HepG2 (cell line): ENCODE measurements around the gene IGF2. TPM values are rescaled to one million over a fixed set of nuclear protein-coding genes. Genes with fewer than 3 reads are reported as not detected.
A peak's percentile ranks its signal among the peaks of the same experiment; 100 is the strongest.

Experiments
- JUNB ChIP-seq: sonication (generic); formaldehyde crosslinking; IDR thresholded peaks from 2 replicates; pipeline ENCODE4 v1.8.0; 2022; ENCODE audit warnings: missing genetic modification reagents, mild to moderate bottlenecking, borderline replicate concordance
- KLF12 ChIP-seq: sonication (generic); formaldehyde crosslinking; IDR thresholded peaks from 2 replicates; pipeline ENCODE4 v1.4.0; 2020; ENCODE audit warnings: missing genetic modification reagents, borderline replicate concordance
- RELA ChIP-seq: sonication (generic); formaldehyde crosslinking; IDR thresholded peaks from 2 replicates; pipeline ENCODE4 v1.4.0; 2020; ENCODE audit warnings: missing genetic modification reagents
- RFX3 ChIP-seq: IDR thresholded peaks from 2 replicates; pipeline ENCODE4 v1.6.1; 2016; ENCODE audit warnings: missing biosample characterization, missing genetic modification reagents
- SP5 ChIP-seq: IDR thresholded peaks from 2 replicates; pipeline ENCODE4 v1.6.1; 2016; ENCODE audit warnings: low read depth, borderline replicate concordance
- ZBTB20 ChIP-seq: sonication (generic); formaldehyde crosslinking; IDR thresholded peaks from 2 replicates; pipeline ENCODE4 v1.8.1; 2023; ENCODE audit warnings: missing genetic modification reagents, low read depth, mild to moderate bottlenecking, borderline replicate concordance
- ZBTB21 ChIP-seq: sonication (generic); formaldehyde crosslinking; IDR thresholded peaks from 2 replicates; pipeline ENCODE4 v1.4.0; 2020; ENCODE audit warnings: missing genetic modification reagents
- ZFP1 ChIP-seq: IDR thresholded peaks from 2 replicates; pipeline ENCODE4 v1.6.1; 2016
- ZNF10 ChIP-seq: sonication (generic); formaldehyde crosslinking; IDR thresholded peaks from 2 replicates; pipeline ENCODE4 v1.4.0; 2020; ENCODE audit warnings: mild to moderate bottlenecking, low read depth, missing genetic modification reagents, borderline replicate concordance
- ZNF484 ChIP-seq: sonication (generic); formaldehyde crosslinking; IDR thresholded peaks from 2 replicates; pipeline ENCODE4 v1.5.1; 2020; ENCODE audit warnings: mild to moderate bottlenecking, low read depth, missing genetic modification reagents, borderline replicate concordance
- polyA plus RNA-seq, 8 experiments: library from polyadenylated mRNA; depleted of rRNA in 3 of 8; stranded (reverse) in 7 of 8; unstranded in 1 of 8; fragments of >200 nt; fragmentation: Illumina TruSeq in 4 of 8; extraction: Trizol in 4 of 8; gene quantifications; 2 replicates each; pipeline versions ENCODE4 v1.2.1 to v1.2.3, GENCODE V29; 2011 to 2016; ENCODE audit warnings: low read depth in 4 of 8, missing spikeins in 1 of 8, mixed read lengths in 1 of 8; ENCODE audit not compliant: insufficient read depth in 1 of 8
- total RNA-seq, 5 experiments: library from RNA; depleted of rRNA; stranded (reverse); fragments of >200 nt; fragmentation: Illumina TruSeq; extraction: Trizol; gene quantifications; 2 replicates each; pipeline ENCODE4 v1.2.3, GENCODE V29; 2016; ENCODE audit warnings: low read depth in 1 of 5
- TF ChIP-seq, protein P1 (sequence below), 2 experiments: sonication (generic) in 1 of 2; formaldehyde crosslinking in 1 of 2; IDR thresholded peaks; 2 replicates each; pipeline versions ENCODE4 v1.5.1 to v1.6.1; 2011 to 2020; ENCODE audit warnings: borderline replicate concordance in 1 of 2, low read depth in 1 of 2, low read length in 1 of 2, mild to moderate bottlenecking in 1 of 2, missing genetic modification reagents in 1 of 2, moderate library complexity in 1 of 2

IGF2 gene
- total and polyA plus RNA-seq, 2 of the 13 experiments (the other 11 are each of a cell fraction or from before 2014, with no cell fraction given), result 79.1 to 254 TPM

DNA sequence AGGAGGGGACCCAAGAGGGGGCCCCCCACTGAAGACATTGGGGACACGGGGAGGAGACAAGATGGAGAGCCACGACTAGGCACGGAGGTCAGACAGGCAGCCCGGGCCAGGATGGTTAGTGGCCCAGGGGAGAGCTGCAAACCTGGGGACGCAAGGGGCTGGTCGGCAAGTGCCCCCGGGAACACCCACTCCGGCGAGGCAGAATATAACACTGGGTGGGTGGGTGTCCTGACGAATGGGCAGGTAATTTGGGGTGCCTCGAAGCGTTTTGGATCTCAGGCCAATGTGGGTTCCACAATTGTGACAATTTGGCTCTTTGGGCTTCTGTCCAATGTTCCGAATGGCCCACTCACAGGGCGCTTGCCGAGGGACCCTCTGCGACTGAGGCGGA, 9.9 kb downstream of the IGF2 start (continued):
- TF ChIP-seq JUNB (CRISPR knock-in tag) (peak; percentile 6; the same call in 1 of the 2 replicates), RFX3 (CRISPR knock-in tag) (no peak), ZNF10 (no peak), KLF12 (CRISPR knock-in tag) (peak; percentile 38; the same call in 1 of the 2 replicates), ZFP1 (0 out of 2 replicates have a peak, but pooled peaks have one; percentile 2), SP5 (CRISPR knock-in tag) (no peak), ZNF484 (no peak), ZBTB20 (CRISPR knock-in tag) (0 out of 2 replicates have a peak, but pooled peaks have one; percentile 44), ZBTB21 (CRISPR knock-in tag) (no peak), RELA (CRISPR knock-in tag) (0 out of 2 replicates have a peak, but pooled peaks have one; percentile 7)
- TF ChIP-seq, protein P1, sequence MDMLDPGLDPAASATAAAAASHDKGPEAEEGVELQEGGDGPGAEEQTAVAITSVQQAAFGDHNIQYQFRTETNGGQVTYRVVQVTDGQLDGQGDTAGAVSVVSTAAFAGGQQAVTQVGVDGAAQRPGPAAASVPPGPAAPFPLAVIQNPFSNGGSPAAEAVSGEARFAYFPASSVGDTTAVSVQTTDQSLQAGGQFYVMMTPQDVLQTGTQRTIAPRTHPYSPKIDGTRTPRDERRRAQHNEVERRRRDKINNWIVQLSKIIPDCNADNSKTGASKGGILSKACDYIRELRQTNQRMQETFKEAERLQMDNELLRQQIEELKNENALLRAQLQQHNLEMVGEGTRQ (IDR thresholded peaks at IDR 0.05; ENCODE audit: low read depth, low read length), result no peak
- TF ChIP-seq, protein P1 (CRISPR knock-in tag; IDR thresholded peaks at IDR 0.05; ENCODE audit: borderline replicate concordance), result 0 out of 2 replicates have a peak, but pooled peaks have one; percentile 7
